H1 (cell line): ENCODE results near the gene STAC2.

Experiments used
- ASH2L ChIP-seq: fragments of 200-600, 300-600 bp; sonication (generic); IDR thresholded peaks from one replicate; pipeline ENCODE4 v1.7.1; 2017; ENCODE audit warnings: low read length
- CBX8 ChIP-seq: fragments of 300-800, 300-1000 bp; sonication (generic); IDR thresholded peaks from 2 replicates; pipeline ENCODE4 v1.7.1; 2016; ENCODE audit warnings: low read depth, low read length, borderline replicate concordance
- GABPA ChIP-seq: IDR thresholded peaks from 2 replicates; pipeline ENCODE4 v1.6.1; 2011; ENCODE audit warnings: mild to moderate bottlenecking, low read length, moderate library complexity, borderline replicate concordance; ENCODE audit not compliant: insufficient read depth
- JUN ChIP-seq: IDR thresholded peaks from 2 replicates; pipeline ENCODE4 v1.6.1; 2011; ENCODE audit warnings: low read depth, mild to moderate bottlenecking, improper control_type of control experiment, low read length
- POLR2A ChIP-seq, 2 experiments: IDR thresholded peaks; 1 replicate in 1 of 2; 2 replicates in 1 of 2; pipeline ENCODE4 v1.6.1; 2011; ENCODE audit warnings: low read depth in 2 of 2, low read length in 2 of 2, mild to moderate bottlenecking in 2 of 2; ENCODE audit errors: control extremely low read depth in 1 of 2
- POLR2AphosphoS5 ChIP-seq: IDR thresholded peaks from 2 replicates; pipeline ENCODE4 v1.6.1; 2011; ENCODE audit warnings: low read depth, low read length
- RAD21 ChIP-seq, 2 experiments: IDR thresholded peaks in 1 of 2; conservative IDR thresholded peaks in 1 of 2; 2 replicates each; pipeline ENCODE4 v1.6.1; 2011; ENCODE audit warnings: low read depth in 2 of 2, low read length in 2 of 2, improper control_type of control experiment in 1 of 2, inconsistent platforms in 1 of 2, mild to moderate bottlenecking in 1 of 2, moderate library complexity in 1 of 2
- RFX5 ChIP-seq: IDR thresholded peaks from 2 replicates; pipeline ENCODE4 v1.6.1; 2011; ENCODE audit warnings: low read depth, low read length, improper control_type of control experiment, borderline replicate concordance
- SIRT6 ChIP-seq: IDR thresholded peaks from one replicate; pipeline ENCODE4 v1.7.1; 2012; ENCODE audit warnings: low read length, inconsistent platforms
- SUZ12 ChIP-seq: fragments of 200-600 bp; sonication (generic); IDR thresholded peaks from 2 replicates; pipeline ENCODE4 v1.6.1; 2012; ENCODE audit warnings: mild to moderate bottlenecking, inconsistent platforms, low read length, moderate library complexity, mixed read lengths
- TAF1 ChIP-seq: IDR thresholded peaks from 2 replicates; pipeline ENCODE4 v1.6.1; 2011; ENCODE audit warnings: mild to moderate bottlenecking, low read depth, low read length
- YY1 ChIP-seq: IDR thresholded peaks from 2 replicates; pipeline ENCODE4 v1.6.1; 2011; ENCODE audit warnings: low read depth, mild to moderate bottlenecking, low read length
- ZNF274 ChIP-seq: IDR thresholded peaks from 2 replicates; pipeline ENCODE4 v1.7.0; 2012; ENCODE audit warnings: low read length, borderline replicate concordance; ENCODE audit errors: extremely low read depth
- TF ChIP-seq, protein P1 (sequence below), 3 experiments: IDR thresholded peaks; 1 replicate in 2 of 3; 2 replicates in 1 of 3; pipeline versions ENCODE4 v1.5.1 to v1.6.1; 2011; ENCODE audit warnings: low read length in 3 of 3, mild to moderate bottlenecking in 3 of 3, inconsistent platforms in 2 of 3, low read depth in 1 of 3, moderate library complexity in 1 of 3; ENCODE audit not compliant: insufficient read depth in 1 of 3; ENCODE audit errors: control extremely low read depth in 1 of 3

DNA sequence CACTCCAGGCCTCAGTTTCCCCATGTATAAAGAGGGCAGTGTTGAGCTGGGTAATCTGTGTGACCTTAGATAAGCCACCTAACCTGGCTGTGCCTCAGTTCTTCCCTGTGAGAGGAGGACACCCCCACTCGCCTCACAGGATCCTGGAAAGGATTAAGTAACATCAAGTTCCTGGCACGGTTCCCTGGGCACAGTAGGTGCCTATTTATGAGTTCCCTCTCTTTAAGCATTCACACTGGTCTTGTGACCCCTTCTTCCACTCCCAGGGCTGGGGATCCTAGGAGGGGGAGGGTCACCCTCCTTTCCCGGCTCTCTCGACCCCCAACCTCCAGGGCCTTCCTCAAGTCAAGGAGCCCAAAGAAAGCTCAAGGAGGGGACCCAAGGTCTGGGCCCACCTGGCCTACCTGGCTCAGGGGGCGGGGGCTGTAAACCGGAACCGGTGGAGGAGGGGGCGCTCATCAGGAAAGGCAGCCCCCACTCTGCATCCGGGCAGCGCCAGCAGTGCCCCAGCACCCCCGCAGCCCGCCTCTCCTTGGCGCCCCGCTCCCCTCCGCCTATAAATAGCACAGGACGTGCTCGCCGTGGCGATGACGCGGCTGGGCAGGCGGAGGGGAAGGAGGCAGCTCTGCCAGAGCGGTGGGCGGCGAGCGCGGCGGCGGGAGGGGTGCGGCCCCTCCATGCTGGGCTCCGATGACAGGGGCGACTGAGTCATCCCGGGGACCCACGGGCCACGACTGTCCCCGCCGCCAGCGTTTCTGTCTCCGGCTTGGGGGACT, 16.2 kb downstream of the STAC2 start:
- TF ChIP-seq POLR2A (IDR thresholded peaks at IDR 0.05; ENCODE audit: control extremely low read depth in 1 of 2, low read depth in 2 of 2, low read length in 2 of 2), result 0 out of 3 replicates have a peak, but pooled peaks of 1 of the 2 experiments have one; percentile 50
- TF ChIP-seq YY1, result no peak
- TF ChIP-seq GABPA, result 0 out of 2 replicates have a peak, but pooled peaks have one; percentile 37
- TF ChIP-seq, protein P1, sequence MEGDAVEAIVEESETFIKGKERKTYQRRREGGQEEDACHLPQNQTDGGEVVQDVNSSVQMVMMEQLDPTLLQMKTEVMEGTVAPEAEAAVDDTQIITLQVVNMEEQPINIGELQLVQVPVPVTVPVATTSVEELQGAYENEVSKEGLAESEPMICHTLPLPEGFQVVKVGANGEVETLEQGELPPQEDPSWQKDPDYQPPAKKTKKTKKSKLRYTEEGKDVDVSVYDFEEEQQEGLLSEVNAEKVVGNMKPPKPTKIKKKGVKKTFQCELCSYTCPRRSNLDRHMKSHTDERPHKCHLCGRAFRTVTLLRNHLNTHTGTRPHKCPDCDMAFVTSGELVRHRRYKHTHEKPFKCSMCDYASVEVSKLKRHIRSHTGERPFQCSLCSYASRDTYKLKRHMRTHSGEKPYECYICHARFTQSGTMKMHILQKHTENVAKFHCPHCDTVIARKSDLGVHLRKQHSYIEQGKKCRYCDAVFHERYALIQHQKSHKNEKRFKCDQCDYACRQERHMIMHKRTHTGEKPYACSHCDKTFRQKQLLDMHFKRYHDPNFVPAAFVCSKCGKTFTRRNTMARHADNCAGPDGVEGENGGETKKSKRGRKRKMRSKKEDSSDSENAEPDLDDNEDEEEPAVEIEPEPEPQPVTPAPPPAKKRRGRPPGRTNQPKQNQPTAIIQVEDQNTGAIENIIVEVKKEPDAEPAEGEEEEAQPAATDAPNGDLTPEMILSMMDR (IDR thresholded peaks at IDR 0.05; ENCODE audit: control extremely low read depth in 1 of 3, insufficient read depth in 1 of 3, low read depth in 1 of 3, low read length in 3 of 3), result no peak
- TF ChIP-seq ASH2L, result peak; percentile 29
- TF ChIP-seq POLR2AphosphoS5, result peak; percentile 64; the same call in 1 of the 2 replicates
- TF ChIP-seq SIRT6, result no peak
- TF ChIP-seq JUN, result no peak
- TF ChIP-seq TAF1, result peak; percentile 32; the same call in 1 of the 2 replicates
- TF ChIP-seq RAD21 (IDR thresholded peaks at IDR 0.05 in 1 of 2, conservative IDR thresholded peaks at IDR 0.05 in 1 of 2; ENCODE audit: low read depth in 2 of 2, low read length in 2 of 2), result no peak
- TF ChIP-seq SUZ12, result no peak
- no peak for TF ChIP-seq ZNF274
- no peak for TF ChIP-seq CBX8
- no peak for TF ChIP-seq RFX5
